Fibroblast of gingiva (primary cell): ENCODE measurements around the gene DUSP8.
"Not testable (repeated sequence)": the region's sequence is repeated elsewhere in the genome, so short reads cannot be mapped to it uniquely, and the experiment has no call there.

Experiments
- DNase-seq: peaks from one replicate; pipeline ENCODE4 v3.0.0-alpha.2; 2011; ENCODE audit warnings: low read depth

The DUSP8 gene, protein sequence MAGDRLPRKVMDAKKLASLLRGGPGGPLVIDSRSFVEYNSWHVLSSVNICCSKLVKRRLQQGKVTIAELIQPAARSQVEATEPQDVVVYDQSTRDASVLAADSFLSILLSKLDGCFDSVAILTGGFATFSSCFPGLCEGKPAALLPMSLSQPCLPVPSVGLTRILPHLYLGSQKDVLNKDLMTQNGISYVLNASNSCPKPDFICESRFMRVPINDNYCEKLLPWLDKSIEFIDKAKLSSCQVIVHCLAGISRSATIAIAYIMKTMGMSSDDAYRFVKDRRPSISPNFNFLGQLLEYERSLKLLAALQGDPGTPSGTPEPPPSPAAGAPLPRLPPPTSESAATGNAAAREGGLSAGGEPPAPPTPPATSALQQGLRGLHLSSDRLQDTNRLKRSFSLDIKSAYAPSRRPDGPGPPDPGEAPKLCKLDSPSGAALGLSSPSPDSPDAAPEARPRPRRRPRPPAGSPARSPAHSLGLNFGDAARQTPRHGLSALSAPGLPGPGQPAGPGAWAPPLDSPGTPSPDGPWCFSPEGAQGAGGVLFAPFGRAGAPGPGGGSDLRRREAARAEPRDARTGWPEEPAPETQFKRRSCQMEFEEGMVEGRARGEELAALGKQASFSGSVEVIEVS

DNA sequence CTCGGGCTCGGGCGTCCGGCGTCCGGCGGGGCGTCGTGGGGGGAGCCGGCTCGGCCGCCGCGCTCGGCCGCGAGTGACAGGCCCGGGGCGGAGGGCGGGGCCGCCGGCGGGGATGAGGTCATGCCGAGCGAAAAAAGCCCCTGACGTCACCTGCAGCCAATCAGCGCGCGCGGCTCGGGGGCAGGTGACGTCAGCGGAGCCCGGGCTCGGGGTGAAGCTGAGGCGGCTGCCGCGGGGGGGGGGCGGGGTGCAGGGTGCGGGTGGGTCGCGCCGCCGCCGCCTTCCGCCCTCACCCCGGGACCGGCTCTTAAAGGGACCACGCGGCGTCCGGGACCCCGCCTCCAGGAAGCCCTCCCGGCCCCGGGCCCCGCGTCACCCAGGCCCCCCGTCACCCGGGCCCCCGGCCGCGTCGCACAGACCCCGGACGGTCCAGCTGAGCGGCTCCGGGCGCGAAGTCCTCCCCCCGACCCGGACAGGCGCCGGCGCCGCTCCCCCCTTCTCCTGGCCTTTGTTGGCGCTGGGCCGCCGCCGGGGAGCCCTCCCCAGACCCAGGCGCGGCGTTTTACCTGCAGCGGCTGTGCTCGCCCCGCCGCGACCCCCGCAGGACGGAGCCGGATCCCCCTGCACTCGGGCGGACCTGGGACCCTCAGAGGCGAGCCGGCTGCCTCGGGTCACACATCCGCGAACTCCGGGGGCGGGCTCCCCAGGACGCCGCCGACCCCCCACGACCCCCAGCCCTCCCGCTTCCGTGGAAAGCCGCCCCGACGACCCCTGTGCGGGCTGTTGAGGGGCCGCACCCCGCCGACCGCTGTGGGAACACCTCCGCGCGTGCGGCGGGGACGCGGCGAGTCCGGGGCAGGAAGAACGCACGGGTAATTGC is at the start of gene DUSP8:
DUSP8 (minus strand) TSS at position 75 of the 880 bp plus-strand sequence. CDS start 6,445 bp downstream, outside the sequence.
- peak; percentile 68 for DNase-seq

DNA sequence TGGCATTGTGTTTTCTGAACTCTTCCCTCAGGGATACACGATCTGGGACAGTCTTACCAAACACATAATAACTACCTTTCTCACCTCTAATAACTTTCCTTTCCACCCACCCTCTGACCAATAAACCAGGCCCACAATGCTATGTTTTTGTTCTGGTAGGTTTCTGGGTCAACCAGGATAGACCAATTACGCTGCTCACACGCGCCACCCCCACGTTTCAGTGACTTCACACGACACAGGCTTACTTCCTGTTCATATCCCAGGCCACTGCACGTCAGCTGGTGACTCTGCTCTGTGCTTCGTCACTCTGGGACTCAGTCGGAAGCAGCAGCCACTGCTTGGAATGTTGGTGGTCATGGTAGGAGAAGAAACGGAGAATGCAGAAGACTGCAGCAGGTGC is 47.4 kb upstream of the DUSP8 start:
- no peak for DNase-seq

DNA sequence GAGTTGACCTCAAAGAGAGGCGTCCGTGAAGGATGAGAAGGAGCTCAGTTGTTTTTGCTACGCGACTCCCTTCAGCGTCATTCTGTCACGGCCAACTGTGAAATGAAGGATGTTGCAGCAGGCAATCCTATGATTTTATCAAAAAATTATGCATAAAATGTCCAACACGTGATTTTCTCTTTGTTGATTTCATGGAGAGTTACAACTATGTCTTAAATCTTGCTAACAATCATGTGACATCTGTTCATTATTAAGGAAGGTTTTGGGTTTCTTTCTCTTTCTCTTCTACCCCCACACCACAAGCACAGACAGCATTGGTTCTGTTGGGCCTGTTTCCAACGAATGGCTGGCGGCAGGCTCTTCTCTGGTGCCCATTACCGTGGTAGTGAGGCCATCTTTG is 46.2 kb upstream of the DUSP8 start:
- peak; percentile 66 for DNase-seq

DNA sequence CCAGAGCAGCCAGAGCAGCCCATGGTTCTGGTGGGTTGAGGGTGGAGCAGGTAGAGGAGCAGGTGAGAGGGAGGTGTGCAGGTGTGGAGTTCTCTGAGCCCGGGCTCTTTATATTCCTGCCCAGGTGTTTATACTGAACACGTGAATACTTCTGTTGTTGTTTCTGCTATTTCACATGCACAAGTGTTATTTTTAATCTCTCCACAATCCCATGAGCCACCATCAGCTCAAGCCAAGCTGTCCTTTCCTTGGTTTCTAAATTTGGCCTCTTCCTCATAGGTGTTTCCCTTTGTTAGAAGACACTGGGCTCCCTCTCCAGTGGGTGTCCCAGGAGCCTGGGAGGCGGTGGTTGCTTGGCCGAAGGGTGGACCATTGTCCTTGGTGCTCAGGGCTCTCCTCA is 36.3 kb upstream of the DUSP8 start, which contains the start of gene KRTAP5-3:
KRTAP5-3 (minus strand) TSS at position 101 of the 400 bp plus-strand sequence; CDS start at position 23, 78 bp downstream.
- no peak for DNase-seq

DNA sequence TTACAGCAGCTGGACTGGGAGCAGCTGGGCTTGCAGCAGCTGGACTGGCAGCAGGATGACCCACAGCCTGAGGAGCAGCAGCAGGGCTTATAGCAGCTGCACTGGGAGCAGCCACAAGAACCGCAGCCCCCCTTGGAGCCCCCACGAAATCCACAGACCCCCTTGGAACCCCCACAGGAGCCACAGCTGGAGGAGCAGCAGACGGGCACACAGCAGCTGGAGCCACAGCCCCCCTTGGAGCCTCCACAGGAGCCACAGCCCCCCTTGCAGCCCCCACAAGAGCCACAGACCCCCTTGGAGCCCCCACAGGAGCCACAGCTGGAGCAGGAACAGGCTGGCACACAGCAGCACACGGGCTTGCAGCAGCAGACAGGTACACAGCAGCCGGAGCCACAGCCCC is 35.8 kb upstream of the DUSP8 start:
- DNase-seq: not testable (repeated sequence)

DNA sequence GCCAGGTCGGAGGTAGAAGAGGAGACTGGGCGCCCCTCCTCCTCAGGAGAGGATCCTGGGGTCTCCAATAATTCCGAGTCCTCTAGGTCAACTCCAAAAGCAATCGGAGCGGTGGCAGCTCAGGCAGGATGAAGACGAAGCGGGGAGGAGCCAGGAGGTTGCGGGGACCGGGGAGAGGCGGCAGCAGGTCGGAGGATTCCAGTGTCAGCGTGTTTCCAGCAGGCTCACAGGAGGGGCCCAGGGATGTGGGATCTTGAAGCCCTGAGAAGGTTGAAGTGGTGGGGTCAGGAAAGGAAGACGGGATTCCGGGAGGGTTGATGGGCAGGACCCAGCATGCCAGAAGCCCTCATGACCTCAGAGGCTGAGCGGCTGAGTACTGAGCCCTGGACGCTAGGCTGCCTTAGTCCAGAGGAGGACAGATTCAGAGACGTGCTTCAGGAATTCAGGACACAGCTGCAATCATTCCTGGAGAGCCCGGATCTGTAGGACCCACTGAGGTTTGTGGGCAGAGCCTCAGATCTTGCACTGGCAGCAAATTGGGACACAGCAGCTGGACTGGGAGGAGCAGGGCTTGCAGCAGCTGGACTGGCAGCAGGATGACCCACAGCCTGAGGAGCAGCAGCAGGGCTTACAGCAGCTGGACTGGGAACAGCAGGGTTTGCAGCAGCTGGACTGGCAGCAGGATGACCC is 35.2 kb upstream of the DUSP8 start:
- not testable (repeated sequence) for DNase-seq

DNA sequence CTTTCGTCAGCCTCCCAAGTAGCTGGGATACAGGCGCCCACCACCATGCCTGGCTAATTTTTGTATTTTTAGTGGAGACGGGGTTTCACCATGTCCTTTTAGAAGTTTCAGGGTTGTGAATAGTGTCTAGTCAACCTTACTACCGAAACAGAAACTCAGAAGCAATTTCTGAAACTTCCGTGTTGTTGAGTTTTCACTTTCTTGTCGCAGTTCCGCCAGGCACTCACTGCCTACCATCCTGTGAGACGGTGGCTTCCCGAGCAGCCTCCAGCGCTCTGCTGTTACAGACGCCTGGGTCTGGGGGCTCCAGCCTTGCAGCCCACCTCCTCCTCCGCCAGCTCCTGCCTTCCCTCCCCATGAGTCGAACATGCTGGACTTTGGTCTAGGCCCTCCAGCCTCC is 33.9 kb upstream of the DUSP8 start:
- not testable (repeated sequence) for DNase-seq

DNA sequence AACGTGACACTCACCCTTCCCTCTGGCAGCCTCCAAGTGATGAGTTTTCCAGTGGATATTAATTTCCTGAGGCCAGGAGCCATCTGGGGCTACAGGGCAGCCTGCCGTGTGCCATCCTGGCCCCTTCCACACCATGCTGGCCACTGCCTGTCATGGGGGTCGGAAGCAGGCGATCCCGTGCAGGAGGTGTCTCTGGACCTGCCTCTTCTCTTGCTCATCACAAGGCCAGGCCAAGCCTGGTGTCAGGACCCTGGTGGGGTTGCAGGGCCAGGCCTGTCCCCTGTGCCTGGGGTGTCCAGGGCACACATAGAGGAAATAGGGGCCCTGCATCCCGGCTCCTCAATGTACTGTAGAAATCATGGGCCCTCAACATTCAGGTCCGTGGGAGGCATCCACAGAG is 32.6 kb upstream of the DUSP8 start:
- no peak for DNase-seq

DNA sequence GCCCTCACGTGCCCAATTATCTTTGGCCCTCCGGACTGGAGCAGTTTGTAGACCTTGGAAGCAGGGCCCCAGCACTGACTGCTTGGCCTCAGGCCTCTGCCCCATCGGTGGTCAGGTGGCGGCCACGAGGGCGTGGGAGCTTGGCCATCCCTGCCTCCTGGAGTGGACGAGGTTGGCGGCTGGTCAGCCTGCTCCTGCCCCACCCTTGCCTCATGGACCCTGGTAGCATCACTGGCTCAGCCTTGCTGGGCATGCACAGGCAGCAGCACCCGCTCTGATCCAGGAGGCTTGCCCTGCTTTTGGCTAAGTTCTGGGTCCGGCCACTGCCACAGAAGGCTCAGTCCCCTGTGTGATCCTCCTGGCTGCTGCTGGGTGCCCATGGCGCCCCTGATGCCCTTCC is 32.1 kb upstream of the DUSP8 start:
- no peak for DNase-seq

DNA sequence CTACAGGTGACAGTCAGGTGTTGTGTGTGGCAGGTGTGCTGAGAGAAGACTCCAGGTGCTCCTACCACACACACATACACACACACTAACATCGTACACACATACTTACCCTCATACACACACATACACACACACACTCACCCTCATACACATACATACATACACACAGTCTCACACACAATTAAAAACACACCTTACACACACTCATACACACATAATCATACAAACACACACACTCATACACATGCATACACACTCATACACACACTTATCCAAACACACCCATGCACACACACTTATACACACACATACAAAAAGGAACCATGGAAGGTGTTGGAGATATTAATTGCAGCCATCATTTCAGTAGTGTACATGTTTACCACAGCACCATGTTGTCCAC is 31.6 kb upstream of the DUSP8 start:
- DNase-seq: no peak

DNA sequence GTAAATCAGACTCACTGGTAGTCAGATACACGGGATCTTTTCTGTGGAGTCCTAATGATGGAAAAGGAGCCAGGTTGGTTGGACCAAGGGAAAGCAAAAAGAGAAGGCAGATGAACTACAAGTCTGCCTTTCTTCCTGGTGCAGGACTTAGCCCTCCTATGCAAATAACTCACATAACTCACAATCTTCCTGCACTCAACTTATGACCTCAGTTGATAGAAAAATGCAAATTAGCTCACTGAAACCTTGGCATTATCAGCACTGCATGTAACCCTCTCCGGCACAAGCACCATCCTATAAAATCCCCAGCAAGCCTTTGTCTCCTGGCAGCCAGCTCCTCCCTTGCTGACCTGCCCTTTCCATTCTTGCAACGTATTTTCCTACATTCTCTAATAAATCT is 29.6 kb upstream of the DUSP8 start:
- not testable (repeated sequence) for DNase-seq

DNA sequence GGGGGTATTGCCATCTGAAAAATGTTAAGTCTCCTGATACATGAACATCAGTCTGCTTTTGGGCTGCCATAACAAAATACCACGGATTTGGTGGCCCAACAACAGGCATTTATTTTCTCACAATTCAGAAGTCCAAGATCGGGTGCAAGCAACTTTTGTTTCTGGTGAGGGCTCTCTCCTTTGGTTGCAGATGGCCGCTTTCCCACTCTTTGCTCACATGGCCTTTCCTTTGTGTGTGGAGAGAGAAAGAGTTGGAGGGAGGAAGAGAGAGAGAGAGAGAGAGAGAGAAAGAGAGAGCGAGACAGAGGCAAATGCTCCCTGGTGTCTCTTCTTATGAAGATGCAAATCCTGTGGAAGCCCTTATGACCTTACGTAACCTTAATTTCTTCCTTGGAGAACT is 28.6 kb upstream of the DUSP8 start:
- no peak for DNase-seq

DNA sequence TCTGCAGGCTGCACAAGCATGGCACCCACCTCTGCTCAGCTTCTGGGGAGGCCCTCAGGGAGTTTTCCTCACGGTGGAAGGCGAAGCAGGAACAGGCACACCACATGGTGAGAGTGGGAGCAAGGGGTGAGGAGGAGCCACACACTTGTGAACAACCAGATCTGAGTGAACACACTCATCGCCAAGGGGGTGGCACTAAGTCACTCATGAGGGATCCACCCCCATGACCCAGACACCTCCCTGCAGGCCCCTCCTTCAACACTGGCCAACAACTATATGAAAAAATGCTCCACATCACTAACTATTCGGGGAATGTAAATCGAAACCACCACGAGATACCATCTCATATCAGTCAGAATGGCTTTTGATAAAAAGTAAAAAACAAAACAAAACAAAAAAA is 26.7 kb upstream of the DUSP8 start:
- DNase-seq: no peak

DNA sequence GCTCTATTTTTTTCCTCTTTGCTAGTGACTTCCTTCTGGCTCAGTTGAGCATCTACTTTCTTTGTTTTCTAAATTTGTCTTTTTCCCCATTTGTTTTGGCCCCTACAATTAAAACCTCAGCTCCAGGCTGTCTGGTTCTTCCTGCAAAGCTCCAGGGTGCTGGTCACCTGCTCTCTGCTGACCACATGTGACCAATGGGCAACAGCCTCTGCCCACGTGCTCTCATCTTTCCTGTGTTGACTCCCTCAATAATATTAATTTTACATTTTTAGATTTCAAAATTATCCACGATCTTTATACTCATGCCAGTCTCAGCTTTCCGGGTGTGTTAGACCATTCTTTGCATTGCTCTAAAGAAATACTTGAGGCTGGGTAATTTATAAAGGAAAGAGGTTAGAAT is 26.3 kb upstream of the DUSP8 start:
- not testable (repeated sequence) for DNase-seq

DNA sequence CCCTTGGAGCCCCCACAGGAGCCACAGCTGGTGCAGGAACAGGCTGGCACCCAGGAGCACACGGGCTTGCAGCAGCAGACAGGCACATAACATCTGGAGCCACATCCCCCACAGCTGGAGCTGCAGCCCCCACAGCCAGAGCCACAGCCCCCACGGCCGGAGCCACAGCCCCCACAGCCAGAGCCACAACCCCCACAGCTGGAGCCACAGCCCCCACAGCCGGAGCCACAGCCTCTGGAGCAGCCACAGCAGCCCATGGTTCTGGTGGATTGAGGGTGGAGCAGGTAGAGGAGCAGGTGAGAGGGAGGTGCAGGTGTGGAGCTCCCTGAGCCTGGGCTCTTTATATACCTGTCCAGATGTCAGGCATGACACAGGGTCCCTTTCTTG is 25.9 kb upstream of the DUSP8 start, which contains the start of gene KRTAP5-2:
KRTAP5-2 (minus strand) TSS at position 301 of the 387 bp plus-strand sequence; CDS start at position 257, 44 bp downstream.
- no peak for DNase-seq

DNA sequence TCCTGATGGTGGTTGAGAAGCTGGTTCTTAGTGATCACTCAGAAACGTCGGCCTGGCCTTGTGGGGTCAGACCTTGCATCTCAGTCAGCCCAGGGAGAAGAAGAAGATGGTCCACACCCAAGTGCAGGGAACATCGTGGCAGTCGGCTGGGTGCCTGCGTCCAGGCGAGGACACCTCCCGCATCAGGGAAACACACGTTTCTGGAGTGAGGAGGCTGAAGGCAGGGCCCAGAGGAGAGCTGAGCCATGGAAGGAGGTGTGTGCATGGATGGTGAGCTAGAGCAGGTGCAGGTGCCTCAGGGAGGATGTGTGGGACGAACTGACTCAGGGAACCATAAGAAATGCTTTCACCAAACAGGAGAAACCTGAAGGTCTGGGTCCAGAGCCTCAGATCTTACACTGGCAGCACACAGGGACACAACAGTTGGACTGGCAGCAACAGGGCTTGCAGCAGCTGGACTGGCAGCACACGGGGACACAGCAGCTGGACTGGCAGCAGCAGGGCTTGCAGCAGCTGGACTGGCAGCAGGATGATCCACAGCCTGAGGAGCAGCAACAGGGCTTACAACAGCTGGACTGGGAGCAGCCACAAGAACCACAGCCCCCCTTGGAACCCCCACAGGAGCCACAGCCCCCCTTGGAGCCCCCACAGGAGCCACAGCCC is 25.4 kb upstream of the DUSP8 start:
- DNase-seq: no peak

DNA sequence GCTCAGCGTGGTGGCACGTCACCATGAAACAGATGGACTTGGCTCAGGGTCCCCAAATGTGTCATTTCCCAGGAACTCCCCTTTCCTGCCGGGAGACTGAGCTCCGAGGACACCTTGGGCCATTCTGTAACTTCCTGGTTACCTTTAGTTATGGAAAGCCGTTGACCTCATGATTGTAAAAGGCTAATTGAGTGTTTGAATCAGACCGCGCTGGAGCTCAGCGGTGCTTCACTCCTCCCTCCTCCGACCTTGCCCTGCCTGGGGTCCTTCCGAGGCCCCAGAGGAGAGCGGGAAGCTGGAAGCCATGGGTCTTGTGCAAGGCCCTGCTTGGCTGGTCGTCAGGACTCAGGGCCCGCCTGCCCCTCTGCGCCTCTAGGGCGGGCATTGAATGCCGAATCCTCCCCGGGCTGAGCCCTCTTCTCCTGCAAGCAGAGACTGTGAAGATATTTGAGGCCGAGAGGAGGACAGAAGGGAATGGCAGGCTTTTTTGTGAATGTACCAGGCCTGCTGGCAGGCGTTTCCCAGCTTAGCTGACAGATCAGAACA is 24.6 kb upstream of the DUSP8 start:
- DNase-seq: not testable (repeated sequence)

DNA sequence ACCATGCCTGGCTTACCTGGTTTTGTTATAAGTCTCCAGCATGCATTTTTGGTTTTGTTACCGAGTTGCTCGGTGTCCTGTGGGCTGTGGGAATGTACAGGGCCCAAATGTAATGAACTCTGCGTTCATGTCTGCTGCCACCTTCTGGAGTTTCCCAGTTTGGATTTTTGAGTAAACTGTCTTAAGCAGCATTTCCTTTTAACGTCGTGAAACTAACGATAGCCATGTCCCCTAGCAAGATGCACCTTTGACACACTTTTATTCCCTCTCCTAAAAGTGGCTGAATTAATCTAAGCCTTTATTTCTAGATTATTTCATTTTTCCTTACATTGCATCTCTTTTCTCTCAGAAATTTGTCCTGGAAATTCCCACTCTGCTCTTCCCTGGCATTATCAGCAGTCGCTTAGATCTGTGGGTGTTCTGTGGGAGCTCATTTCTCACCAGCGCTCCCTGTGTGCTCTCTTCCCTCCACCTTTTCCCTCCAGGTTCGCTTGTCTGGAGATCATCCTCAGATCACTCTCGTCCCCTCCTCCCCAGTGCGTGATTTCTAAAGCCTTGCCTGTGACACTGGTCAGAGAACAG is 24.0 kb upstream of the DUSP8 start:
- not testable (repeated sequence) for DNase-seq

DNA sequence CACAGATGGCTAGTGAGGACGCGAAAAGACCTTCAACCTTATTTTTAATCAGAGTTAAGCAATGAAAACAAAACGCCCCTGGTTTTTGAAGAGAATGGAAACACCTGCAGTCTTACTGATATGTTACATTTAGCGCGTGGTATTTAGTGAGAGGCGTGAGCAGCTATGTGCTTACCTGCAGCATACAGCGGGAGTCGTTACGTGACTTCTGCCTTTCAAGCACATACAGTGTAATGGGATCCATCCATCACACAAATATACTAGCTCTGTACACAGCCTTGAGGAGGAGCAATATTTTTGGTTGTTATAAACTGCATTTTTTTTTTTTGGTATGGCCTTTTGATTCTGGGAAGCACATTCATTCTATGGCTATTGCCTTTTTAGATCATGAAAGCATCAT is 20.6 kb upstream of the DUSP8 start:
- no peak for DNase-seq

DNA sequence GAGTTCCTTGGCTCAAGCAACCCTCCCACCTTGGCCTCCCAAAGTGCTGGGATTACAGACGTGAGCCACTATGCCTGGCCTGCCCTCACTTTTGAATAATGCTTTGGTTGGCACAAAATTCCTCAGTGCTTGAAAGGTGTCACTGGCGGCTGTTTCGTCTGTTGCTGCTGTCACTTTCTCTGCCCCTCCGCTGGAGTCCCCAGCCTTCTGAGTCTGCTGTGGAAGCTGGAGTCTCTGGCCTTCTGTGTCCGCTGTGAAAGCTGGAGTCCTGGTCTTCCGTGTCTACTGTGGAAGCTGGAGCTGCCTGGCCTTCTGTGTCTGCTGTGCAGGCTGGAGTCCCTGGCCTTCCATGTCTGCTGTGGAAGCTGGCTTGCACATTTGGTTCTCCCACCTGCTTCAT is 17.9 kb upstream of the DUSP8 start:
- no peak for DNase-seq
